HepG2 (cell line): Measurements from ENCODE around the gene SCAF8.

ENCODE experiments used
- ATF7 ChIP-seq, 2 experiments: fragments of 450-650 bp in 1 of 2; sonication (generic) in 1 of 2; formaldehyde crosslinking in 1 of 2; IDR thresholded peaks; 2 replicates each; pipeline versions ENCODE4 v1.4.0 to v1.6.1; 2016 to 2020; ENCODE audit warnings: antibody characterized with exemption in 1 of 2, mild to moderate bottlenecking in 1 of 2, missing genetic modification reagents in 1 of 2
- CBX5 ChIP-seq: sonication (generic); formaldehyde crosslinking; IDR thresholded peaks from 2 replicates; pipeline ENCODE4 v1.4.0; 2020; ENCODE audit warnings: missing genetic modification reagents, borderline replicate concordance
- FOXK2 ChIP-seq: fragments of 450-650 bp; IDR thresholded peaks from 2 replicates; pipeline ENCODE4 v1.6.1; 2016
- KAT8 ChIP-seq: IDR thresholded peaks from 2 replicates; pipeline ENCODE4 v1.6.1; 2016; ENCODE audit warnings: missing genetic modification reagents, missing compliant biosample characterization
- NFYB ChIP-seq: sonication (generic); formaldehyde crosslinking; IDR thresholded peaks from 2 replicates; pipeline ENCODE4 v1.4.0; 2020; ENCODE audit warnings: missing genetic modification reagents
- RNF2 ChIP-seq: fragments of 450-650 bp; conservative IDR thresholded peaks from 2 replicates; pipeline ENCODE4 v1.6.1; 2016; ENCODE audit warnings: low read depth
- TBX2 ChIP-seq: sonication (generic); formaldehyde crosslinking; IDR thresholded peaks from 2 replicates; pipeline ENCODE4 v1.5.0; 2020; ENCODE audit warnings: missing genetic modification reagents, mild to moderate bottlenecking, borderline replicate concordance
- ZSCAN12 ChIP-seq: sonication (generic); formaldehyde crosslinking; IDR thresholded peaks from 2 replicates; pipeline ENCODE4 v1.9.0; 2021; ENCODE audit warnings: mild to moderate bottlenecking, missing genetic modification reagents
- TF ChIP-seq, protein P1 (sequence below): sonication (generic); formaldehyde crosslinking; IDR thresholded peaks from 2 replicates; pipeline ENCODE4 v1.5.0; 2020; ENCODE audit warnings: mild to moderate bottlenecking, missing genetic modification reagents, moderate library complexity
- TF ChIP-seq, protein P2 (sequence below): sonication (generic); formaldehyde crosslinking; IDR thresholded peaks from 2 replicates; pipeline ENCODE4 v1.4.0; 2020; ENCODE audit warnings: low read depth, mild to moderate bottlenecking, missing genetic modification reagents
- TF ChIP-seq, protein P3 (sequence below): sonication (generic); IDR thresholded peaks from 2 replicates; pipeline ENCODE4 v1.6.1; 2016; ENCODE audit warnings: low read depth, borderline replicate concordance

DNA sequence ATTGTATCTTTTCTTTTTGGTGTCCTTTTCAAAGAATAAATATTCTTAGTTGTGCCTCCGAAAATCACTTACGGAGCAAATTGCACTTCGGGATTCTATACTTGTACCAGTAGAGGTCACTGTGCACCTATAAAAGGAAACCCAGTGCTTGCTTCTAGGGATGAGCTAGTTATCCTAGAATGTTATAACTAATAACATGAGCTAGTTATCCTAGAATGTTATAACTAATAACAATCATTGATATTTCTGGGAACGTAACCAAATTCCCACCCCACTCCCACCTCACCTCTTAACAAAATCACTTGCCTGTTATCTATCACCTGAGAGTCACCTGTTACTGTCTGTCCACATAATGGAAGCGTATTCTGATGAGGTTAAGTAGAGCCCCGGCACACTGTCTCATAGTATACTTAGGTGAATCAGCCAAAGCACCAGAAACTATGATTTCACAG is 135.0 kb downstream of the SCAF8 start:
- no peak for TF ChIP-seq TBX2 (CRISPR knock-in tag)
- no peak for TF ChIP-seq NFYB (CRISPR knock-in tag)
- no peak for TF ChIP-seq KAT8
- TF ChIP-seq, protein P1, sequence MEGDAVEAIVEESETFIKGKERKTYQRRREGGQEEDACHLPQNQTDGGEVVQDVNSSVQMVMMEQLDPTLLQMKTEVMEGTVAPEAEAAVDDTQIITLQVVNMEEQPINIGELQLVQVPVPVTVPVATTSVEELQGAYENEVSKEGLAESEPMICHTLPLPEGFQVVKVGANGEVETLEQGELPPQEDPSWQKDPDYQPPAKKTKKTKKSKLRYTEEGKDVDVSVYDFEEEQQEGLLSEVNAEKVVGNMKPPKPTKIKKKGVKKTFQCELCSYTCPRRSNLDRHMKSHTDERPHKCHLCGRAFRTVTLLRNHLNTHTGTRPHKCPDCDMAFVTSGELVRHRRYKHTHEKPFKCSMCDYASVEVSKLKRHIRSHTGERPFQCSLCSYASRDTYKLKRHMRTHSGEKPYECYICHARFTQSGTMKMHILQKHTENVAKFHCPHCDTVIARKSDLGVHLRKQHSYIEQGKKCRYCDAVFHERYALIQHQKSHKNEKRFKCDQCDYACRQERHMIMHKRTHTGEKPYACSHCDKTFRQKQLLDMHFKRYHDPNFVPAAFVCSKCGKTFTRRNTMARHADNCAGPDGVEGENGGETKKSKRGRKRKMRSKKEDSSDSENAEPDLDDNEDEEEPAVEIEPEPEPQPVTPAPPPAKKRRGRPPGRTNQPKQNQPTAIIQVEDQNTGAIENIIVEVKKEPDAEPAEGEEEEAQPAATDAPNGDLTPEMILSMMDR (CRISPR knock-in tag): peak; percentile 79
- TF ChIP-seq, protein P2, sequence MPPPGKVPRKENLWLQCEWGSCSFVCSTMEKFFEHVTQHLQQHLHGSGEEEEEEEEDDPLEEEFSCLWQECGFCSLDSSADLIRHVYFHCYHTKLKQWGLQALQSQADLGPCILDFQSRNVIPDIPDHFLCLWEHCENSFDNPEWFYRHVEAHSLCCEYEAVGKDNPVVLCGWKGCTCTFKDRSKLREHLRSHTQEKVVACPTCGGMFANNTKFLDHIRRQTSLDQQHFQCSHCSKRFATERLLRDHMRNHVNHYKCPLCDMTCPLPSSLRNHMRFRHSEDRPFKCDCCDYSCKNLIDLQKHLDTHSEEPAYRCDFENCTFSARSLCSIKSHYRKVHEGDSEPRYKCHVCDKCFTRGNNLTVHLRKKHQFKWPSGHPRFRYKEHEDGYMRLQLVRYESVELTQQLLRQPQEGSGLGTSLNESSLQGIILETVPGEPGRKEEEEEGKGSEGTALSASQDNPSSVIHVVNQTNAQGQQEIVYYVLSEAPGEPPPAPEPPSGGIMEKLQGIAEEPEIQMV (CRISPR knock-in tag): no peak
- no peak for TF ChIP-seq ZSCAN12 (CRISPR knock-in tag)
- TF ChIP-seq, protein P3, sequence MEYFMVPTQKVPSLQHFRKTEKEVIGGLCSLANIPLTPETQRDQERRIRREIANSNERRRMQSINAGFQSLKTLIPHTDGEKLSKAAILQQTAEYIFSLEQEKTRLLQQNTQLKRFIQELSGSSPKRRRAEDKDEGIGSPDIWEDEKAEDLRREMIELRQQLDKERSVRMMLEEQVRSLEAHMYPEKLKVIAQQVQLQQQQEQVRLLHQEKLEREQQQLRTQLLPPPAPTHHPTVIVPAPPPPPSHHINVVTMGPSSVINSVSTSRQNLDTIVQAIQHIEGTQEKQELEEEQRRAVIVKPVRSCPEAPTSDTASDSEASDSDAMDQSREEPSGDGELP: no peak
- no peak for TF ChIP-seq CBX5
- no peak for TF ChIP-seq FOXK2
- no peak for TF ChIP-seq ATF7 (IDR thresholded peaks at IDR 0.05)
- no peak for TF ChIP-seq ATF7 (CRISPR knock-in tag; IDR thresholded peaks at IDR 0.05)
- no peak for TF ChIP-seq RNF2
